A549 (cell line): ENCODE results near the gene ANO7. TPM values are rescaled to one million over a fixed set of nuclear protein-coding genes. Genes with fewer than 3 reads are reported as not detected.
A peak's percentile ranks its signal among the peaks of the same experiment; 100 is the strongest.

ENCODE experiments used
- ATAC-seq, 2 experiments: fragments of 200-7000 bp in 1 of 2; fragments of >200 bp in 1 of 2; cut with Nextera tagmentation in 1 of 2; cut with Tn5 transposase in 1 of 2; 3 replicates each; pipeline versions ENCODE4 v1.8.0 to v1.9.1; 2018 to 2020; ENCODE audit warnings: mild to moderate bottlenecking in 1 of 2, moderate library complexity in 1 of 2
- CTCF ChIA-PET: fragments of 300-600 bp; sonication (Branson Sonifier 250); formaldehyde crosslinking; extraction: SDS; loops from one replicate; lab custom pipeline; 2021; ENCODE audit warnings: antibody characterized with exemption, inconsistent platforms; lab: Yijun Ruan, JAX
- POLR2A ChIA-PET: fragments of 350-600 bp; formaldehyde crosslinking; extraction: SDS; loops from one replicate; lab custom pipeline; 2021; ENCODE audit warnings: antibody characterized with exemption, inconsistent platforms; lab: Yijun Ruan, JAX
- DNase-seq, 2 experiments: peaks; one replicate each; pipeline versions ENCODE4 v3.0.0 to v3.0.0-alpha.2; 2011 to 2016; ENCODE audit warnings: low read depth in 1 of 2, low spot score in 1 of 2
- FAIRE-seq: peaks from 2 replicates; lab custom pipeline; 2011; peaks lifted over from hg19 to GRCh38; lab: Jason Lieb, UNC
- H3K27ac ChIP-seq, 2 experiments: fragments of >200 bp; sonication (Bioruptor Twin); formaldehyde crosslinking; 3 replicates each; pipeline ENCODE4 v1.5.1; 2016 to 2017
- H3K4me1 ChIP-seq: fragments of >200 bp; sonication (Bioruptor Twin); formaldehyde crosslinking; 3 replicates; pipeline ENCODE4 v1.6.1; 2016
- H3K4me2 ChIP-seq: fragments of >200 bp; sonication (Bioruptor Twin); formaldehyde crosslinking; 3 replicates; pipeline ENCODE4 v1.6.1; 2016
- H3K4me3 ChIP-seq: fragments of >200 bp; sonication (Bioruptor Twin); formaldehyde crosslinking; 3 replicates; pipeline ENCODE4 v1.5.1; 2016
- H3K9me3 ChIP-seq: fragments of >200 bp; sonication (Bioruptor Twin); formaldehyde crosslinking; 3 replicates; pipeline ENCODE4 v1.6.1; 2016
- CBX8 ChIP-seq: fragments of 200-600 bp; sonication (generic); IDR thresholded peaks from 2 replicates; pipeline ENCODE4 v1.6.1; 2016
- CTCF ChIP-seq: fragments of >200 bp; sonication (Bioruptor Twin); formaldehyde crosslinking; IDR thresholded peaks from 3 replicates; pipeline ENCODE4 v1.5.1; 2016
- EHF ChIP-seq: fragments of 250-450 bp; sonication (Bioruptor Pico); IDR thresholded peaks from 2 replicates; pipeline ENCODE4 v1.5.0; 2020; ENCODE audit warnings: mild to moderate bottlenecking
- ELK1 ChIP-seq: fragments of 150-350 bp; IDR thresholded peaks from 2 replicates; pipeline ENCODE4 v1.6.1; 2014; ENCODE audit warnings: low read depth, mild to moderate bottlenecking, low read length
- ESRRA ChIP-seq: fragments of 150-350 bp; IDR thresholded peaks from 2 replicates; pipeline ENCODE4 v1.6.1; 2014; ENCODE audit warnings: mild to moderate bottlenecking, low read length, borderline replicate concordance
- FOSL2 ChIP-seq, 2 experiments: fragments of 450-650 bp in 1 of 2; fragments of >200 bp in 1 of 2; sonication (Bioruptor Twin) in 1 of 2; formaldehyde crosslinking; IDR thresholded peaks; 2 replicates each; pipeline versions ENCODE4 v1.5.0 to v1.6.1; 2016 to 2020; ENCODE audit warnings: mild to moderate bottlenecking in 1 of 2, moderate library complexity in 1 of 2
- FOXS1 ChIP-seq: fragments of 250-450 bp; sonication (Bioruptor Pico); IDR thresholded peaks from 2 replicates; pipeline ENCODE4 v1.5.0; 2020; ENCODE audit warnings: mild to moderate bottlenecking, moderate library complexity
- GATA3 ChIP-seq: IDR thresholded peaks from 2 replicates; pipeline ENCODE4 v1.6.1; 2012; ENCODE audit warnings: borderline replicate concordance
- HDAC2 ChIP-seq: fragments of 200-600 bp; sonication (generic); IDR thresholded peaks from 2 replicates; pipeline ENCODE4 v1.6.1; 2016
- HES2 ChIP-seq: fragments of >200 bp; sonication (Bioruptor Twin); formaldehyde crosslinking; IDR thresholded peaks from 2 replicates; pipeline ENCODE4 v1.6.1; 2016
- HEYL ChIP-seq: fragments of 250-450 bp; sonication (Bioruptor Pico); IDR thresholded peaks from 2 replicates; pipeline ENCODE4 v1.8.0; 2021; ENCODE audit warnings: mild to moderate bottlenecking, moderate library complexity
- HOXA7 ChIP-seq: fragments of 250-450 bp; sonication (Bioruptor Pico); IDR thresholded peaks from 2 replicates; pipeline ENCODE4 v1.5.0; 2020; ENCODE audit warnings: mild to moderate bottlenecking, moderate library complexity
- HOXB13 ChIP-seq: fragments of 250-450 bp; sonication (Bioruptor Pico); IDR thresholded peaks from 2 replicates; pipeline ENCODE4 v1.5.0; 2020; ENCODE audit warnings: low read depth, mild to moderate bottlenecking, moderate library complexity
- HOXB5 ChIP-seq: fragments of 250-450 bp; sonication (Bioruptor Pico); IDR thresholded peaks from 2 replicates; pipeline ENCODE4 v1.5.0; 2020; ENCODE audit warnings: mild to moderate bottlenecking, moderate library complexity
- MAFK ChIP-seq: fragments of 450-650 bp; IDR thresholded peaks from 2 replicates; pipeline ENCODE4 v1.6.1; 2014; ENCODE audit not compliant: partially characterized antibody
- NFE2L2 ChIP-seq: fragments of 150-350 bp; conservative IDR thresholded peaks from 2 replicates; pipeline ENCODE4 v1.6.1; 2014; ENCODE audit warnings: low read length
- NPAS2 ChIP-seq: fragments of 250-450 bp; sonication (Bioruptor Pico); IDR thresholded peaks from 2 replicates; pipeline ENCODE4 v1.8.0; 2022; ENCODE audit warnings: mild to moderate bottlenecking, moderate library complexity, borderline replicate concordance
- NR3C1 ChIP-seq: fragments of >200 bp; sonication (Bioruptor Twin); formaldehyde crosslinking; IDR thresholded peaks from 3 replicates; pipeline ENCODE4 v1.6.1; 2017
- PHF8 ChIP-seq: fragments of 200-600 bp; sonication (generic); IDR thresholded peaks from 2 replicates; pipeline ENCODE4 v1.6.1; 2016; ENCODE audit warnings: low read depth, mild to moderate bottlenecking, antibody characterized with exemption, moderate library complexity, borderline replicate concordance
- POLR2A ChIP-seq: IDR thresholded peaks from 2 replicates; pipeline ENCODE4 v1.6.1; 2012; ENCODE audit warnings: mild to moderate bottlenecking, low read length
- RARB ChIP-seq: fragments of 250-450 bp; sonication (Bioruptor Pico); IDR thresholded peaks from 2 replicates; pipeline ENCODE4 v1.8.0; 2021; ENCODE audit warnings: mild to moderate bottlenecking, moderate library complexity
- REST ChIP-seq: fragments of 200-600 bp; sonication (generic); IDR thresholded peaks from 2 replicates; pipeline ENCODE4 v1.6.1; 2016; ENCODE audit warnings: antibody characterized with exemption, mild to moderate bottlenecking, moderate library complexity
- SMC3 ChIP-seq: fragments of >200 bp; sonication (Bioruptor Twin); formaldehyde crosslinking; IDR thresholded peaks from 3 replicates; pipeline ENCODE4 v1.6.1; 2018; ENCODE audit warnings: inconsistent platforms
- TP53 ChIP-seq: fragments of 250-450 bp; sonication (Bioruptor Pico); IDR thresholded peaks from 2 replicates; pipeline ENCODE4 v1.5.0; 2021; ENCODE audit warnings: mild to moderate bottlenecking, moderate library complexity
- USF2 ChIP-seq: fragments of 450-650 bp; IDR thresholded peaks from 2 replicates; pipeline ENCODE4 v1.6.1; 2014; ENCODE audit warnings: antibody characterized with exemption
- ZC3H11A ChIP-seq: fragments of 450-650 bp; IDR thresholded peaks from 2 replicates; pipeline ENCODE4 v1.6.1; 2014; ENCODE audit warnings: antibody characterized with exemption, mild to moderate bottlenecking
- WGBS: methylation state at CpG from one replicate; pipeline ENCODE4 v1.1.6; 2017; ENCODE audit errors: missing lambda C conversion rate; 5-methylcytosine and 5-hydroxymethylcytosine counted together
- polyA plus RNA-seq, 4 experiments: library from polyadenylated mRNA; depleted of rRNA in 3 of 4; stranded (reverse); fragments of >200 nt; fragmentation: RNase III in 1 of 4; extraction: RNeasy Plus Mini Kit Qiagen cat#74134 plus additional on column Dnase treatment in 1 of 4; gene quantifications; 2 replicates in 3 of 4; 3 replicates in 1 of 4; pipeline ENCODE4 v1.2.3, GENCODE V29; 2011 to 2017
- TF ChIP-seq, protein P1 (sequence below): fragments of >200 bp; sonication (Bioruptor Twin); formaldehyde crosslinking; IDR thresholded peaks from 3 replicates; pipeline ENCODE4 v1.6.1; 2016
- TF ChIP-seq, protein P2 (sequence below): IDR thresholded peaks from 2 replicates; pipeline ENCODE4 v1.6.1; 2012; ENCODE audit warnings: low read depth, borderline replicate concordance

ANO7 gene
- polyA plus RNA-seq, 2 of the 4 experiments (the other 2 are of a cell fraction) = 0.92 to 2.7 TPM

DNA sequence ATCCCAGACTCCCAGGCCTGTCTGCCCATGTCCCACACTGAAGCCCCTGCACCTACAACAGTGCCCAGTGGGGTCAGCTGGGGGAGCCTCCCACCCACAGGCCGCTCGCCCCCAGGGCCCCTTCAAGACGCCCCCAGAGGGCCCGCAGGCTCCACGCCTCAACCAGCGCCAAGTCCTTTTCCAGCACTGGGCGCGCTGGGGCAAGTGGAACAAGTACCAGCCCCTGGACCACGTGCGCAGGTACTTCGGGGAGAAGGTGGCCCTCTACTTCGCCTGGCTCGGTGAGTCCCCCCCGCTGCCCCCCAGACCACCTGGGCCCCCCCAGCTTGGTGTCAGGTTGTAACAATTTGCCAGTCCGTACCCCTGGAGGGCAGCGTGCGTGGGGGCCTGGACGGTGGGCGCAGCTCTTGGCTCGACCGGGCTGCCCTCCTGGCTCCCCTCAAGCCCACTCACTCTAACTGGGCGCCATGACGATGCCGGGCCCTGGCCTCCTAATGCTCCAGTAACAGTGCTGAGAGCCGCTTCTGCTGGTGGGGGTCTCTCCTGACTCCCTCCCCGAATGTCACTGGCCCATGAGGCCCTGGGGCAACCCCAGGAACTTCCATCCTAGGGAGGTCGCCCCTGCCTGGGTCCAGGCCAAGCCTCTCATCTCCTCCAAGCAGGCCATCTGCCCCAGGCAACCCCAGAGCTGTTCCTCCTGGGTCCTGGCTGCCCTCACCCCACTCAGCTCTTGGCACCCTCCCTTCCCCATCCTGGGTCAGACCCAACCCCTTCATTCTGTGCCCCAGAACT lies 14.9 kb downstream of the ANO7 start:
- FAIRE-seq (no peak), DNase-seq (no peak), ATAC-seq (no peak; a peak in 1 of 6 replicates)
- Histone ChIP-seq H3K4me3 (no peak overlapping the region), H3K4me1 (no peaks in the 10 kb centered on the region), H3K4me2 (no peak overlapping the region), H3K9me3 (no peaks in the 10 kb centered on the region), H3K27ac (no peak overlapping the region)
- 87% methylated on average over 15 of the region's 27 CpGs for WGBS
- TF ChIP-seq NR3C1 (no peak), HDAC2 (no peak), MAFK (no peak), HOXB5 (CRISPR knock-in tag) (no peak), REST (no peak), ZC3H11A (no peak), SMC3 (no peak), POLR2A (no peak), FOSL2 (IDR thresholded peaks at IDR 0.05) (no peak), FOSL2 (CRISPR knock-in tag; IDR thresholded peaks at IDR 0.05) (no peak), ESRRA (no peak), HEYL (CRISPR knock-in tag) (no peak), NFE2L2 (no peak), USF2 (no peak), NPAS2 (CRISPR knock-in tag) (no peak), CBX8 (no peak), EHF (CRISPR knock-in tag) (no peak), RARB (CRISPR knock-in tag) (no peak), ELK1 (no peak), HES2 (no peak)
- TF ChIP-seq, protein P1, sequence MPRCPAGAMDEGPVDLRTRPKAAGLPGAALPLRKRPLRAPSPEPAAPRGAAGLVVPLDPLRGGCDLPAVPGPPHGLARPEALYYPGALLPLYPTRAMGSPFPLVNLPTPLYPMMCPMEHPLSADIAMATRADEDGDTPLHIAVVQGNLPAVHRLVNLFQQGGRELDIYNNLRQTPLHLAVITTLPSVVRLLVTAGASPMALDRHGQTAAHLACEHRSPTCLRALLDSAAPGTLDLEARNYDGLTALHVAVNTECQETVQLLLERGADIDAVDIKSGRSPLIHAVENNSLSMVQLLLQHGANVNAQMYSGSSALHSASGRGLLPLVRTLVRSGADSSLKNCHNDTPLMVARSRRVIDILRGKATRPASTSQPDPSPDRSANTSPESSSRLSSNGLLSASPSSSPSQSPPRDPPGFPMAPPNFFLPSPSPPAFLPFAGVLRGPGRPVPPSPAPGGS = no peak
- CTCF ChIA-PET = no interaction called here
- POLR2A ChIA-PET = no interaction called here

- no peak for TF ChIP-seq HOXB5 (CRISPR knock-in tag)
- no peak for TF ChIP-seq HOXA7 (CRISPR knock-in tag)
- TF ChIP-seq PHF8 = no peak
- no peak for TF ChIP-seq TP53 (CRISPR knock-in tag)
- no peak for TF ChIP-seq HOXB13 (CRISPR knock-in tag)
- TF ChIP-seq, protein P2, sequence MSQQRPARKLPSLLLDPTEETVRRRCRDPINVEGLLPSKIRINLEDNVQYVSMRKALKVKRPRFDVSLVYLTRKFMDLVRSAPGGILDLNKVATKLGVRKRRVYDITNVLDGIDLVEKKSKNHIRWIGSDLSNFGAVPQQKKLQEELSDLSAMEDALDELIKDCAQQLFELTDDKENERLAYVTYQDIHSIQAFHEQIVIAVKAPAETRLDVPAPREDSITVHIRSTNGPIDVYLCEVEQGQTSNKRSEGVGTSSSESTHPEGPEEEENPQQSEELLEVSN = no peak
- no peak for TF ChIP-seq HDAC2
- no peak for TF ChIP-seq CTCF
- no peak for TF ChIP-seq FOXS1 (CRISPR knock-in tag)
- no peak for TF ChIP-seq GATA3
- Histone ChIP-seq H3K9me3 (no peaks in the 10 kb centered on the region), H3K4me3 (no peak overlapping the region), H3K27ac (no peak overlapping the region), H3K4me2 (no peak overlapping the region), H3K4me1 (no peaks in the 10 kb centered on the region)
- ChIA-PET CTCF (no interaction called here), POLR2A (no interaction called here)
- no peak for FAIRE-seq
- ATAC-seq = peak in 1 of 2 experiments; percentile 5; a peak in 1 of 6 replicates
- no peak for DNase-seq
- WGBS = 100% methylated on average over 1 of the region's 10 CpGs
These were observed 15.5 kb downstream of the ANO7 start for GRCh38 chr2:241204010-241204384.
